ENCODE data around the gene LSM7.

The LSM7 gene

DNA sequence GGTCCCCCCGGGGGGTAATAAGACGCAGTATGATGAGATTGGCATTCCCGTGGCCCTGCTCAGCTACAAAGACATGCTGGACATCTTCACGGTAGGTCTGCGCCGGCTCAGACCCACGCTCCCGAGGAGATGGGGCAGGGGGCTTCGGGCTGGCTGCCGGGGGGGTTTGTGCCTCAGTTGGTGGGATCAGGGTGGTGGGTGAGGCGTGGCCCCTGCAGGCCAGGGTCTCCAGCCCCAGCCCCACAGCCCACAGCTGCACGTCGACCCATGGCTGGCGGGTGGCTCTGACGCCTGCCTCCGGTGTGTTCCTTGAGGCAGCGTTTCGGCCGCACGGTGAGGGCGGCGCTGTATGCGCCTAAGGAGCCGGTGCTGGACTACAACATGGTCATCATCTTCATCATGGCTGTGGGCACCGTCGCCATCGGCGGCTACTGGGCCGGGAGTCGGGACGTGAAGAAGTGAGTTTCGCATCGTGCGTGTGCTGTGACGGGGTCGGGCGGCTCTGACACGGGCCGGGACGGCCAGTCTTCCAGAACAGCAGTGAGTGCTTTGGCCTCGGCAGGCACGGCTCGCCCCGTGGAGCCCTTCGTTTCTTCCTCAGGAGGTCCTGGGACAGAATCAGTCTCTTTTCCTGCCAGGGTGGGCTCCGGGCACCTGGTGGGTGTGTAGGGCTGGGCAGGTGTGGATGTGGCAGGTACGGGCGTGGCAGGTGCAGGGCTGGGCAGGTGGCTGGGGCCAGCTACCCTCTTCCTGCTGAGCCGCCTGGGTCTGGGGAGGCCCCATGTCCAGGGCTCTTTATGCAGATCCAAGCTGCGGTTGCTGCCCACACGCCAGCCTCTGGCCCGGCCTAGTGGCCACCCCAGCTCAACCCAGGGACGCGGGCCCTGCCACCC lies 10.6 kb upstream of the LSM7 start:
- no peak for DNase-seq

DNA sequence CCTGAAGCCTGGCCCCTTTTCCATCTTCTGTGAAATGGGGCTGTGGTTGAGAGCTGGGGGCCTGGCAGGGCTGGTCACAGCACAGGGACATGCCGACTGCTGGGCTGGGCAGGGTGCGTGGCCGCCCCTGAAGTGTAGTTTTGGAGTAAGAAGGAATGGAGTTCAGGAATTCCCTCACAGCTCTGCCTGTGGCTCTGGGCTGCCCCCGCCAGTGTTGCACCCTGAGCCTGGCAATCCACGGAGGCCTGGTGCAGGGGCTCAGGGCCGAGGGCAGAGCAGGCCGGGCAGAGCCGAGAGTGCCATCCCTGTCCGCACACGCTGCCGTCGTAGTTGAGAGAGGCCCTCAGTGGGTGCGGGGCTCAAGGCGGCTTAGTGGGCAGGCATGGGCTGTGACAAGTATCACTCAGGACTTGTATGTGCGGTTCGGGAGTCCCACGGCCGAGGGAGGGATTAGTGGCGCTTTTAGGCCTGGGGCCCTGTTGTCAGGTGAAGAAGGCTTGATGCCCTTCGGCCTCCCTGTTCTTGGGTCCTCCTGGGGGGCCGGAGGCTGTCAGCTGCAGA lies 9.7 kb upstream of the LSM7 start:
- DNase-seq: no peak

DNA sequence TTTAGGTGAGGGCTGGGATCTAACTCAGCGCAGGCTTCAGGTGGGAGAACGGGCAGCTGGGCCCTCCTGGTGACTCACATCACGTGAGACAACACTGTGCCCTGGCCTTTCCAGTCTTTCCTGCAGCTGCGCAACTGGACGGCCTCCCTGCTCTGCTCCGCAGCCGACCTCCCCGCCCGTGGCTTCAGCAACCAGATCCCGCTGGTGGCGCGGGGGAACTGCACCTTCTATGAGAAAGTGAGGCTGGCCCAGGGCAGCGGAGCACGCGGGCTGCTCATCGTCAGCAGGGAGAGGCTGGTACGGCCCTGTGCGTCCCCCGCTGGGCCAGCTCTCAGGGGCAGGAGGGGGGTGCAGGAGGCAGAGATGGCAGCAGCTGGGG lies 8.9 kb upstream of the LSM7 start:
- DNase-seq: peak in 43 of 51 donors; percentile 4 to 83 (median 56)

DNA sequence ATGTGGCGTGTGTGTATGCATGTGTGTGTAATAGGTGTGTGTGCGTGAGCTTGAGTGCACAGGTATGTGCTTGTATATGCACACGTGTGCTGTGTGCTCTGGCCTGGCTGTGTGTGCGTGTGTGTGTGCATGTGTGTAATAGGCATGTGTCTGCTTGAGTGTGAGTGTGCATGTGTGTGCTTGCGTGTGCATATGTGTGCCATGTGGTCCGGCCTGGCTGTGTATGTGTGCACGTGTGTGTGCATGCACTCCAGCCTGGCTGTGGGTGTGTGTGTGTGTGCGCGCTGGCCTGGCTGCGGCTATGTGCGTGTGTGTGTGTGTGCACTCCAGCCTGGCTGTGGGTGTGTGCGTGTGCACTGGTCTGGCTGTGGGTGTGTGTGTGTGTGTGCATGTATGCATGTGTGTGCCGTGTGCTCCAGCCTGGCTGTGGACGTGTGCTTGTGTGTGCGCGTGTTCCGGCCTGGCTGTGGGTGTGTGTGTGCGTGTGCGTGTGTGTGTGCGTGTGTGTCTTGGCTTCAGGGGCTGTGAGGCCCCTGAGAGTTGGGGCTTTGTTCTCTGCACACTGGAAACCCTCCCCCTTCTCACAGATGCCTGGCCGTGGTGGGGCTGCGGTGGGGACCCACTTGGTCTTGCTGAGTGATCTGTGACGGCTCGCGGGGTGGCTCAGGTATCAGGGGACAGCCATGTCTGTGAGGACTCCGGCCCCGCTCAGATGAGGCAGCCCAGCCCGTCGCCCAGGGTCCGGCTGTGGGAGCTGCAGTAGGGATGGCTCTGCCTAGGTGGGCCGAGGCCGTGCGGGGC lies 8.3 kb upstream of the LSM7 start:
- DNase-seq: no peak

DNA sequence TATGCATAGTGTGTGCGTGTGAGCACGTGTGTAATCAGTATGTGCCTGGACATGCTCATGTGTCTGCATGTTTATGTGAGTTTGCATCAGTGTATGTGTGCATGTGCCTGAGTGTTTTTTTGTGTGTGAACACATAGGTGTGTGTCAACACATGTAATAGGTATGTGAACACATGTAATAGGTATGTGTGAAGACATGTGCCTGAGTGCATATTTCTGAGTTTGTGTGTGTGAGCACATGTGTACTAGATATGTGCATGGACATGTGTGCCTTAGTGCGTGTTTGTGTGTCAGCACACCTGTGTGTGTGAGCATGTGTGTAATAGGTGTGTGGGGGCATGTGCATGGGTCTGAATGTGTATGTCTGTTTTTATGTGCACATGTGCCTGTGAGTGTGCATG lies 7.5 kb upstream of the LSM7 start:
- no peak for DNase-seq

DNA sequence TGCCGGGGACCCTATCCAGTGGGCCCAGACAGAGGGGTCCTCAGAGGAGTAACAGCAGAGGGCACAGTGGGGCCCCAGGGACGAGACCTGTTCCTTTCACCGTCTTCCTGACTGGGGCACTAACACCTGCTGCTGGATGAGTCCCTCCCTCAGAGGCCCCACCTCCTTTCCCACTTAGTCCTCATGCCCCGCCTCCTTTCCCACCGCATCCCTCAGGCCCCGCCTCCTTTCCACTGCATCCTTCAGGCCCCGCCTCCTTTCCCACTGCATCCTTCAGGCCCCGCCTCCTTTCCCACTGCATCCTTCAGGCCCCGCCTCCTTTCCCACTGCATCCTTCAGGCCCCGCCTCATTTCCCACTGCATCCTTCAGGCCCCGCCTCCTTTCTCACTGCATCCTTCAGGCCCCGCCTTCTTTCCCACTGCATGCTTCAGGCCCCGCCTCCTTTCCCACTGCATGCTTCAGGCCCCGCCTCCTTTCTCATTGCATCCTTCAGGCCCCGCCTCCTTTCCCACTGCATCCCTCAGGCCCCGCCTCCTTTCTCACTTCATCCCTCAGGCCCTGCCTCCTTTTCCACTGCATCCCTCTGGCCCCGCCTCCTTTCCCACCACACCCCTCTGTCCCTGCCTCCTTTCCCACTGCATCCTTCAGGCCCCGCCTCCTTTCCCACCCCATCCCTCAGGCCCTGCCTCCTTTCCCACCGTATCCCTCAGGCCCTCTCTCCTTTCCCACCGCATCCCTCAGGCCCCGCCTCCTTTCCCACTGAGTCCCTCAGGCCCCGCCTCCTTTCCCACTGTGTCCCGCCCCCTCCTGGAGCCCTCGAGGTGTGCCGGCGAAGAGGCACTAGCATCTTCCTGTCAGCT lies 6.8 kb upstream of the LSM7 start:
- no peak for DNase-seq

DNA sequence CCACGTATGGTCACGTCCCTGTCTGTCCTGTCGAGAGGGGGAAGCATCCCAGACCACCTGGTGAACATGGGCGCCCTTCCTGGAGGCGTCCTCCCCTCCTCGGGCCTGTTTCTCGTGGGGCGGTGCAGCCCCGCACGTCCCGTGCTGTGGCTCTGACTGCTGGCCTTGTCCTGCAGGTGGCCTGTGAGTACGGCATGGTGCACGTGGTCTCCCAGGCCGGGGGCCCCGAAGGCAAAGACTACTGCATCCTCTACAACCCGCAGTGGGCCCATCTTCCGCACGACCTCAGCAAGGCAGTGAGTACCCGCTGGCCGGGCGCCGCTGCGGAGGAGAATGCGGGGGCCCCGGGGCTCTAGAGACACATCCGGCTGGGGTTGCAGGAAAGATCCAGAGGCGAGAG lies 6.0 kb upstream of the LSM7 start:
- no peak for DNase-seq

DNA sequence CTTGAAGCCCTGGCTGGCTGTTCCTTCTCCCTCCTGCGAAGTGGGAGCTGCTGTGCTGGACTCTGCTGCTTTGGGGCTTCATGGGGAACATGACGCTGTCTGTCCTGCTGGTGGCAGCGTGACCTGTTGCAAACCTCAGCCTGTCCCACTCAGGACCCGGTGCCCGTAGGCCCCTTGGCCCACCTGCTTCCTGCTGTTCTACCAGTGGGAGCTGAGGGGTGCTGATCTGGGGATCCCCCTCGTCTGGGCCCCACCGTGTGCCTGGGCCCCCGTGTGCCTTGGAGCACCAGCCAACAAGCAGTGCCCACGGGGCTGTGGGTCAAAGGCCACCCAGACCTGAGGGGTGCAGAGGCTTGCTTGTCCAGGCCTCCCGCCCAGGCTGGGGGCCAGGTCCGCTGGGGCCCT lies 5.4 kb upstream of the LSM7 start:
- DNase-seq: peak in 3 of 51 donors; percentile 14 to 46 (median 17)

DNA sequence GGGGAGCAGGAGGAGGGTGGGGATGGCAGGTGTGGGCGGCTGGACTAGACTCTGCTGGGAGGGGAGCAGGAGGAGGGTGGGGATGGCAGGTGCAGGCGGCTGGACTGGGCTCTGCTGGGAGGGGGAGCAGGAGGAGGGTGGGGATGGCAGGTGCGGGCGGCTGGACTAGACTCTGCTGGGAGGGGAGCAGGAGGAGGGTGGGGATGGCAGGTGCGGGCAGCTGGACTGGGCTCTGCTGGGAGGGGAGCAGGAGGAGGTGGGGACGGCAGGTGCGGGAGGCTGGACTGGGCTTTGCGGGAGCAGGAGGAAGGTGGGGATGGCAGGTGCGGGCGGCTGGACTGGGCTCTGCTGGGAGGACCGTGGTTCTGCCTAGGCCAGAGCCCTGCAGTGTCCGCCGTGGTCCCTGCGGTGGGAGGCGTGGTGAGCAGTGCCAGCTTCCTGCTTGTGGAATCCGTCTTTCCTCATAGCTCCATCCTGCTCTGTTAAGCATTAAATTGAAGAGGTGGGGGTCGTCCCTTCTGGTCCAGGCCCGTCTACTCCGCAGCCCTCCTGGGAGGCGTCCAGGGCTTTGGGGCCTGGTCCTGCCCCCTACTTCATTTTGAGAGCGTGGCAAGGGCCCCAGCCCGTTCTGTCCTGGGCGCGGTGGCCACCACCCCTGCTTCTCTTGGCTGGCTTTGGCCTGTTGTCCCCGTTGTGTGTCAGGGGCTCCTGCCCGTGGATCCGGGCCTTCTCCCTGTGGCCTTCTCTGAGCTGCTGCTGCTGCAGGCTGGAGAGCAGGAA lies 4.8 kb upstream of the LSM7 start:
- peak in 3 of 51 donors; percentile 8 to 39 (median 22) for DNase-seq

DNA sequence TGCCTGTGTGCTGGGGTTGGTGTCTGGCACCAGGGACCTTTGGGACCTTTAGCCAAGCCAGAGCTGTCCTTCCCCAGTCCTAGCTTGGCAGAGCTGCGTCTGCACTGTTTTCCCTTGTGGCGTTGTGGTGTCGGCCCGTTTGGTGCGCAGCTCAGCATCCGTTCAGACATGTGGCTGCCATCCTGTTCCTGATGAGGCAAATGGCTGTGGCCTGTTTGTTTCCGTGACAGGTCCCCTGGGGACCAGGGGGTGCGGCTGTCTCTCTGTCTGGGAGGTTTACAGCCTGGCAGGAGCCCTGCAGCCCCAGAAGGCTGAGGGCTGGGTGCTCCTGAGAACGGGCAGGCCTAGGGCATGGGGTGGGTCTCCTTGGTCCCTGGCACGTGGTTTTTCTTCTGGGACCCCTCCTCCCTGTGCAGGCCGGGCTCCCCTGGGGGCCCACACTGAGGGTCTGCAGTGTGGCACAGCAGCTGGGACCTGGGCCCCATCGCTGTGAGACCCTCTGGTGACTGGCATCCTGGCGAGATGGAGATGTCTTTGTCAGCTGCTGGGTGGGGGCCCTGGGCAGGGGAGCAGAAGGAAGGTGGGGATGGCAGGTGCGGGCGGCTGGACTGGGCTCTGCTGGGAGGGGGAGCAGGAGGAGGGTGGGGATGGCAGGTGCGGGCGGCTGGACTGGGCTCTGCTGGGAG lies 4.1 kb upstream of the LSM7 start:
- DNase-seq: peak in 6 of 51 donors; percentile 16 to 48 (median 30)

DNA sequence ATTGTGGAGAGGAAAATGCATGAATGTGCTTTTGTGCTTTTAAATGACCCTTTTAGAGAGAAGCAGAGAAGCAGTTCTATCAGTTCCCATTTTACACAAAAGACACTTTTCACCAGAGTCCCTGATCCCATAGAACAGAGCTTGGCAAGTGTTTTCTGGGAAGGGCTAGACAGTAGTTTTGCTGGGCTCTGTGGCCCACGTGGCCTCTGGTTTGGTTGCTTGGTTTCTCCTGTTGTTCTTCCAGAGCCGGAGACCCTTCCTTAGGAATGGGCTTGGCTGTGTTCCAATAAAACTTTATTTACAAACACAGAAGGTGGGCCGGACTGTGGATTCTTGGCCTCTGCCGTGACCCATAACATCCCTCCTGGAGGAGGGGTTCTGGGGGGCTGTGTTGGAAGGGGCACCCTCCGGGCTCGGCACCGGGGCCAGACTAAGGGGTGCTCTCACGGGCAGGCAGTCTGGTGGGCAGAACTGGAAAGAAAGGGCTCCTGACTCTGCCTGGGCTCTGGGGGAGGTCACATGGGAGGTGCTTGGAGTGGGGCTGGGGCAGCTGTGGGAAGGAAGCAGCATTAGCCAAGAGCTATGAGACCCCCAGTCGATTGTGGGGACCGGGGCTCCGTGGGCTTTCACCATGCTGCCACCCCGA lies 3.3 kb upstream of the LSM7 start:
- peak in 19 of 51 donors; percentile 18 to 74 (median 35) for DNase-seq

DNA sequence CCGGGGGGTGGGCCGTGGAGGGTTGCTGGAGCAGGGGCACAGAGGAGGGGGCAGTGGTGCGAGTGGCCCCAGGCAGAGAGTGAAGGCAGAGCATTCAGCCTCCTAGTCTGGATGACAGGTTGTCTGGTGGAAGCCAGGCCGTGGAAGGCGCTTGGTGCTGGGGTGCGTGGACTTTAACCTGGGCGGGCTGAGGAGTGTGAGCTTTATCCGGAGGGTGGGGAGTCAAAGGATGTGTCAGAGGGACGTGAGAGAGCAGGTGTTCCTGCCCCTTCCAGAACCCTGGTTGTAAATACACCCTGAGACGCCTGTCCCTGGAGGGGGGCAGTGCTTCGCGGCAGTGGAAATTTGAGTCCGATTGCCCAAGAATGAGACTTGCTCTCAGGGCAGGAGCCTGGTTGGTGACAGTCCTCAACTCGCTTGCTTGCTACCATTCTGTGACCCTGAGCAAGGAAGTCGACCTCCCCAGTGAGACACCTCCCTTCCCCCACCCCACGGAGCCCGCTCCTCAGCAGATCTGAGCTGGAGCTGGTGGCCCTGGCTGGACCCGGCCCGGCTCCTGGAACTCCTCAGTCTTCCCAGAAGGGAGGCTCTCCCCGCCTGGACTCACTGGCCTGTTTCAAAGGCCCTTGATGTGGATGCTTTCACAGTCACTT lies 2.4 kb upstream of the LSM7 start:
- DNase-seq: peak in 4 of 51 donors; percentile 13 to 20 (median 17)

DNA sequence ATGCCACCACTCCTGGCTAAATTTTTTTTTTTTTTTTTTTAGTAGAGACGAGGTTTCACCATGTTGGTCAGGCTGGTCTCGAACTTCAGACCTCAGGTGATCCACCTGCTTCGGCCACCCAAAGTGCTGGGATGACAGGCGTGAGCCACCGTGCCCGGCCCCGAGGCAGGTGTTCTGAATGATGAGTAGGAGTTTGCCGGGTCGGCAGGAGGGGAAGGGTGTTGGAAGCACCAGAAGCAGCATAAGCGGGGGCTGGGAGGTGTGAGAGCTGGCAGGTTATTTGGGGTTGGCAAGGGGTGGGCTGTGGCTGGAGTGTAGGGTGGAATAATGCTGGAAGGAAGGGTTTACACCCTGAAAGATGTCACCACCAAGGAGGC lies 1.9 kb upstream of the LSM7 start:
- DNase-seq: no peak

DNA sequence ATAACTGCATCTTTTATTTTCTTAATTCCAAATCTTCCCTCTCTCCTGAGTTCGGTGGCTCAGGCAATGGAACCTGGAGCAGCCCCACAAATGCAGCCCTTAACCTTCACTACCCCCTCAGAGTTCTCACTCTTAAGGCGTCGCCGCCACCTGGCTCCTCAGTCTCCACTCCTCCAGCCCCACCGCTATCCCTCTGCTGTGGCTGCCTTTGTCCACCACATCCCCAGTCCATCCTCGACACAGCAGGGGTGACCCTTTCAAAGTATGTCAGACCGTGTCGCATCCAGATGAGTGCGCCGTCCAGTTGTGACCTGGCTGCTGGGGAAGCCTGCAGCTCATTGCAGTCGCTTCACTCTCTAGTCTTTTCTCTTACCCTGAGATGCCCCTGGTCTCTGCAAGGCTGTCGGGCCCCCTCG lies 1.1 kb upstream of the LSM7 start:
- DNase-seq: no peak

DNA sequence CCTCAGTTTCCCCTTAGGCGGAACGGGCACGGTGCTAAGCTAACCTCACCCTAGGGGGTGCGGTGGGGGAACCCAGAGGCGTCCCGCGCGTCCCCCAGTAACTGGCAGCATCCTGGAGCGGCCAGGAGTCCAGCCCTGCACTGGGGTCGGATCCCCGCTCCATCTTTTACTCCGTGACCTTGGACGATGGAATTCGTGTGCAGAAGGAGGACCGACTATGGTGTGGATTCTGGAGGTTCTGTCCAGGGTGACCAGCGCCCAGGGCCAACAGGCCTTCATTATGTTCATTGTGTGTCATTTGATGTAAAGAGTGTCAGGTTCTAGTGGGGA lies 728 bp upstream of the LSM7 start:
- no peak for DNase-seq

DNA sequence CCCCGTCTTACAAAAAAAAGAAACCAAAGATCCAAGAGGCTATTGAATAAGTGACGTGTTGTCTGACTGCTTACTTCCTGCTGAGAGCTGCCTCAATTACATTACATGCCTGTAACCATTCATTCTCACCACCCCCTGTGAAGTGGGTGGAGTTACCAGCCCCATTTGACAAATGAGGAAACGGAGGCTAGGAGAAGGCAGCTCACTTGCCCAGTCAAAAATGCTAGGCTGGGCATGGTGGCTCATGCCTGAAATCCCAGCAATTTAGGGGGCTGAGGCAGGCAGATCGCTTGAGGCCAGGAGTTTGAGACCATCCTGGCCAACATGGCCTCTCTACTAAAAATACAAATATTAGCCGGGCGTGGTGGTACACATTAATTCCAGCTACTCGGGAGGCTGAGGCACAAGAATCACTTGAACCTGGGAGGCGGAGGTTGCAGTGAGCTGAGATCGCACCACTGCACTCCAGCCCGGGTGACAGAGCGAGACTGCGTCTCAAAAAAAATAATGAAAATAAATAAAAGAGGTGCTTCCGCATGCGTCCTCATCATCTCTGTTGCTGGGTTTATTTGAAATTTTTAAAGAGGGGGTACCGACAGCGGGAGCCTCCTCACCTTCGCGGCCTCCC lies 499 bp downstream of the LSM7 start:
- peak in 10 of 51 donors; percentile 16 to 58 (median 25) for DNase-seq

DNA sequence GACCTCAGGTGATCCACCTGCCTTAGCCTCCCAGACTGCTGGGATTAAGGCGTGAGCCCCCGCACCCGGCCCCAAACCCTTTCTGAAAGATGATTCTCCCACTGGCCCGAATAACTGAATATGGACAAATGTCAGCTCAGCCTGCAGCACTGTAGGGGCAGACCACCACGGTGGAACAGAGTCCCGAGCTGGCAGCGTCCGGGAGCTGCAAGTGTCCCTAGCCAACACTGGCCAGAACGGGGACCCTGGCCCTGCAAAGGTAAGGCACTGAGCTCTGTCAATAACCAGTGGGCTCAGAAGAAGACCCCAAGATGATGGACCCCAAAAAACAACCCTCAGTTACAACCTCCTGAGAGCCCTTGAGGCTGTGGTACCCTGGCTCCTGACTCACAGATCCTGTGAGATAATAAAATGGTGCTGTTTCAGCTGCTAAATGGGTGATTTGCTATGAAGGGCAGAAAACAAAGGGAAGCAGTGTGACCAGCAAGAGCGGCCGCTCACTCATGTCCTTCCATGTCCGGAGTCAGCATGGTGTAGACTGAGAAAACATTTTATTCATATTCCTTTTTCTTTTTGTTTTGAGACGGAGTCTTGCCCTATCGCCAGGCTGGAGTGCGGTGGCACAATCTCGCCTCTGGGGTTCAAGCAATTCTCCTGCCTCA lies 1.6 kb downstream of the LSM7 start:
- no peak for DNase-seq
